IMR-90 (cell line): Measurements from ENCODE around the gene SH3TC1. TPM values are rescaled to one million over a fixed set of nuclear protein-coding genes. Genes with fewer than 3 reads are reported as not detected.

Experiments
- ATAC-seq: fragments of 200-7000 bp; cut with Tn5 transposase; 2 replicates; pipeline ENCODE4 v1.9.1; 2020; ENCODE audit warnings: low read depth, mild to moderate bottlenecking, moderate library complexity
- BruUV-seq: library from RNA; stranded (reverse); fragments of 400-500 nt; replicated peaks from 2 replicates; lab custom pipeline; 2021; lab: Mats Ljungman, UMichigan
- CTCF ChIA-PET: fragments of 300-600 bp; formaldehyde crosslinking; extraction: SDS; loops from one replicate; lab custom pipeline; 2021; ENCODE audit warnings: antibody characterized with exemption; lab: Yijun Ruan, JAX
- POLR2A ChIA-PET: fragments of 300-600 bp; sonication (Branson Sonifier 250); formaldehyde crosslinking; loops from one replicate; lab custom pipeline; 2022; ENCODE audit warnings: antibody characterized with exemption; ENCODE audit not compliant: unreplicated experiment; lab: Charles Lee
- DNase-seq: peaks from one replicate; pipeline ENCODE4 v3.0.0; 2013
- H2AFZ ChIP-seq: replicated peaks from 2 replicates; pipeline ENCODE3; 2013; ENCODE audit warnings: low read length, mild to moderate bottlenecking; ENCODE audit not compliant: poor library complexity
- H2AK5ac ChIP-seq: 2 replicates; pipeline ENCODE4 v1.6.1; 2013; ENCODE audit warnings: low read depth, low read length, inconsistent platforms
- H2AK9ac ChIP-seq: replicated peaks from 2 replicates; pipeline ENCODE3; 2013; ENCODE audit warnings: mild to moderate bottlenecking, low read depth, low read length, moderate library complexity; ENCODE audit not compliant: poor library complexity
- H2BK120ac ChIP-seq: 2 replicates; pipeline ENCODE4 v1.6.1; 2013; ENCODE audit warnings: low read depth, low read length, inconsistent platforms
- H2BK15ac ChIP-seq: 3 replicates; pipeline ENCODE4 v1.6.1; 2013; ENCODE audit warnings: low read depth, low read length, inconsistent platforms
- H2BK20ac ChIP-seq: 2 replicates; pipeline ENCODE4 v1.6.1; 2013; ENCODE audit warnings: low read depth, mild to moderate bottlenecking, inconsistent platforms, low read length, moderate library complexity
- H2BK5ac ChIP-seq: 2 replicates; pipeline ENCODE4 v1.6.1; 2013; ENCODE audit warnings: mild to moderate bottlenecking, low read depth, low read length, inconsistent platforms; ENCODE audit not compliant: poor library complexity, severe bottlenecking
- H3K14ac ChIP-seq: replicated peaks from 2 replicates; pipeline ENCODE4 v1.6.1; 2013; ENCODE audit warnings: low read depth, low read length, inconsistent platforms
- H3K18ac ChIP-seq: 2 replicates; pipeline ENCODE4 v1.6.1; 2013; ENCODE audit warnings: low read depth, low read length, control low read depth
- H3K23ac ChIP-seq: 2 replicates; pipeline ENCODE4 v1.6.1; 2013; ENCODE audit warnings: low read depth, low read length, inconsistent platforms
- H3K27ac ChIP-seq: 2 replicates; pipeline ENCODE4 v1.5.1; 2013; ENCODE audit warnings: mild to moderate bottlenecking, control low read depth, low read length; ENCODE audit not compliant: insufficient read depth
- H3K27me3 ChIP-seq: 2 replicates; pipeline ENCODE4 v1.6.1; 2013; ENCODE audit warnings: low read length; ENCODE audit not compliant: control insufficient read depth, insufficient read depth
- H3K36me3 ChIP-seq: 2 replicates; pipeline ENCODE4 v1.6.1; 2013; ENCODE audit warnings: low read length, mixed read lengths; ENCODE audit not compliant: control insufficient read depth, insufficient read depth
- H3K4ac ChIP-seq: 2 replicates; pipeline ENCODE4 v1.6.1; 2013; ENCODE audit warnings: low read depth, low read length, inconsistent platforms
- H3K4me1 ChIP-seq: 2 replicates; pipeline ENCODE4 v1.6.1; 2013; ENCODE audit warnings: low read length, mixed read lengths; ENCODE audit not compliant: control insufficient read depth, insufficient read depth
- H3K4me2 ChIP-seq: 2 replicates; pipeline ENCODE4 v1.6.1; 2013; ENCODE audit warnings: low read depth, mild to moderate bottlenecking, control low read depth, low read length, moderate library complexity
- H3K4me3 ChIP-seq: 2 replicates; pipeline ENCODE4 v1.5.1; 2013; ENCODE audit warnings: low read depth, mild to moderate bottlenecking, control low read depth, low read length, moderate library complexity; ENCODE audit not compliant: insufficient read depth
- H3K56ac ChIP-seq: 2 replicates; pipeline ENCODE4 v1.6.1; 2013; ENCODE audit warnings: low read length, inconsistent platforms; ENCODE audit not compliant: insufficient read depth; ENCODE audit errors: extremely low read depth
- H3K79me1 ChIP-seq, 2 experiments: 2 replicates each; pipeline ENCODE4 v1.6.1; 2013; ENCODE audit warnings: low read length in 2 of 2, inconsistent platforms in 1 of 2, low read depth in 1 of 2
- H3K9ac ChIP-seq: 2 replicates; pipeline ENCODE4 v1.6.1; 2013; ENCODE audit warnings: low read depth, low read length, control low read depth
- H3K9me1 ChIP-seq: 2 replicates; pipeline ENCODE4 v1.6.1; 2013; ENCODE audit warnings: low read length, inconsistent platforms; ENCODE audit not compliant: insufficient read depth
- H3K9me3 ChIP-seq: 2 replicates; pipeline ENCODE4 v1.6.1; 2013; ENCODE audit warnings: low read length; ENCODE audit not compliant: control insufficient read depth, insufficient read depth
- H4K20me1 ChIP-seq: 2 replicates; pipeline ENCODE4 v1.6.1; 2013; ENCODE audit warnings: low read length, inconsistent platforms; ENCODE audit not compliant: insufficient read depth
- H4K5ac ChIP-seq: 2 replicates; pipeline ENCODE4 v1.6.1; 2013; ENCODE audit warnings: mild to moderate bottlenecking, low read depth, low read length, control low read depth
- H4K8ac ChIP-seq, 2 experiments: 2 replicates each; pipeline ENCODE4 v1.6.1; 2013; ENCODE audit warnings: low read depth in 2 of 2, low read length in 2 of 2, control low read depth in 1 of 2, inconsistent platforms in 1 of 2
- H4K91ac ChIP-seq: 2 replicates; pipeline ENCODE4 v1.6.1; 2013; ENCODE audit warnings: low read depth, low read length, inconsistent platforms; ENCODE audit not compliant: insufficient read depth
- CEBPB ChIP-seq: IDR thresholded peaks from 2 replicates; pipeline ENCODE4 v1.6.1; 2012; ENCODE audit warnings: low read depth, low read length, improper control_type of control experiment
- WGBS, 2 experiments: methylation state at CpG; one replicate each; pipeline versions ENCODE4 v1.1.5 to v1.1.7; 2013; ENCODE audit warnings: missing lambda C conversion rate in 2 of 2; ENCODE audit not compliant: insufficient read length in 1 of 2; ENCODE audit errors: extremely low coverage in 2 of 2; 5-methylcytosine and 5-hydroxymethylcytosine counted together
- dilution Hi-C: fragments of 300-500 bp; cut with HindIII; formaldehyde crosslinking; loops from one replicate; pipeline ENCODE4 v1.14.3; 2018; ENCODE audit warnings: low sequenced_read_pairs; ENCODE audit not compliant: unreplicated experiment
- in situ Hi-C: fragments of 300-500 bp; cut with MboI; formaldehyde crosslinking; loops from 3 replicates; pipeline ENCODE4 v1.14.3; 2019; ENCODE audit warnings: low sequenced_read_pairs, inconsistent platforms, mixed read lengths
- intact Hi-C: fragments of 100-400 bp; cut with micrococcal nuclease; formaldehyde crosslinking; loops from 2 replicates; pipeline ENCODE4 v1.10.0; 2022
- polyA plus RNA-seq, 3 experiments: library from polyadenylated mRNA; depleted of rRNA; stranded (reverse); fragments of >200 nt; gene quantifications; 2 replicates each; pipeline ENCODE4 v1.2.3, GENCODE V29; 2012; ENCODE audit warnings: low replicate concordance in 1 of 3
- total RNA-seq: library from RNA; depleted of rRNA; stranded (reverse); fragments of >200 nt; gene quantifications from 2 replicates; pipeline ENCODE4 v1.2.3, GENCODE V29; 2012

Gene SH3TC1
- total and polyA plus RNA-seq, 2 of the 4 experiments (the other 2 are of a cell fraction) = 1.6 to 2.2 TPM

- H2AK9ac ChIP-seq = no peak overlapping the region
- WGBS, 2 experiments = 10% methylated on average over 1 of the region's 3 CpGs; no CpG with 5 or more reads in 1 of the 2 experiments
- H2AFZ ChIP-seq = no peak overlapping the region
- in situ Hi-C loops = no loop called here
- H3K9ac ChIP-seq = no peak overlapping the region
- ChIA-PET POLR2A (no interaction called here), CTCF (no interaction called here)
- no peak overlapping the region for H2AK5ac ChIP-seq
- H2BK5ac ChIP-seq = no peak overlapping the region
- no peaks in the 10 kb centered on the region; the same call in 1 of the 2 replicates for H4K20me1 ChIP-seq
- H2BK120ac ChIP-seq = no peak overlapping the region
- no peak overlapping the region for H3K4me2 ChIP-seq
- no peak overlapping the region for H3K23ac ChIP-seq
- no TSS peak for BruUV-seq
- H3K14ac ChIP-seq = no peak overlapping the region
- intact Hi-C loops = no loop called here
- no peak for TF ChIP-seq CEBPB
- H3K18ac ChIP-seq = no peak overlapping the region
- H3K27me3 ChIP-seq = peaks cover 52% of the 10 kb centered on the region
- H2BK15ac ChIP-seq = no peak overlapping the region
- no peaks in the 10 kb centered on the region for H3K4me1 ChIP-seq
- H3K4ac ChIP-seq = no peak overlapping the region
- H3K9me3 ChIP-seq = peaks cover 11% of the 10 kb centered on the region
- no peak overlapping the region for H2BK20ac ChIP-seq
- H3K79me1 ChIP-seq = no peaks in the 10 kb centered on the region
- DNase-seq (no peak), ATAC-seq (no peak)
- H3K36me3 ChIP-seq = no peaks in the 10 kb centered on the region
- no peak overlapping the region for H3K27ac ChIP-seq
- no peak overlapping the region for H4K8ac ChIP-seq
- no peak overlapping the region for H3K4me3 ChIP-seq
- no peak overlapping the region for H4K91ac ChIP-seq
- H3K9me1 ChIP-seq = no peaks in the 10 kb centered on the region
- H3K56ac ChIP-seq = no peak overlapping the region
- dilution Hi-C loops = no loop called here
- no peak overlapping the region for H4K5ac ChIP-seq
These were observed 29.3 kb upstream of the SH3TC1 start for GRCh38 chr4:8169763-8170162.
